ENCODE results near the gene EEF1G.

The EEF1G gene

GRCh38 chr11:62605467-62605866 is 31.8 kb upstream of the EEF1G start:
- intact Hi-C loops (cut with DNase I), result no loop called here
- no peak for DNase-seq

GRCh38 chr11:62604460-62605120 is 30.9 kb upstream of the EEF1G start:
- peak in 7 of 42 donors; percentile 25 to 51 (median 33) for DNase-seq
- intact Hi-C loops (cut with DNase I), result no loop called here

- intact Hi-C loops (cut with DNase I), result no loop called here
- no peak for DNase-seq
Measured at GRCh38 chr11:62603776-62604299, 30.1 kb upstream of the EEF1G start.

- intact Hi-C loops (cut with DNase I), result no loop called here
- DNase-seq, result peak in 1 of 42 donors; percentile 22
Measured at GRCh38 chr11:62603072-62603408, 29.3 kb upstream of the EEF1G start.

- intact Hi-C loops (cut with DNase I), result no loop called here
Measured at GRCh38 chr11:62602141-62603071, 28.7 kb upstream of the EEF1G start.

GRCh38 chr11:62601372-62602140 is 27.9 kb upstream of the EEF1G start, which contains the start of gene MTA2:
Gene MTA2 (minus strand): TSS chr11:62601865. CDS start chr11:62601450, 415 bp downstream.
- peak; percentile 88 to 99 (median 96) for DNase-seq
- intact Hi-C loops (cut with DNase I), result no loop called here

More at GRCh38 chr11:62602141-62603071, 28.7 kb upstream of the EEF1G start:
- DNase-seq, result peak; percentile 22 to 88 (median 69)

GRCh38 chr11:62601122-62601371 is 27.4 kb upstream of the EEF1G start:
- intact Hi-C loops (cut with DNase I), result no loop called here
- peak in 22 of 42 donors; percentile 32 to 73 (median 52) for DNase-seq

GRCh38 chr11:62600367-62601121 is 26.9 kb upstream of the EEF1G start:
- intact Hi-C loops (cut with DNase I), result no loop called here
- DNase-seq, result no peak

- no peak for DNase-seq
- intact Hi-C loops (cut with DNase I), result loop anchor here (10.0 kb wide), 1 partner anchor 235 kb away; the partner anchor contains the start of genes STX5, TEX54 and WDR74
Measured at GRCh38 chr11:62599901-62600300, 26.2 kb upstream of the EEF1G start.

GRCh38 chr11:62599069-62599696 is 25.5 kb upstream of the EEF1G start:
- DNase-seq, result peak; percentile 63 to 94 (median 86)
- intact Hi-C loops (cut with DNase I), result loop anchor here (10.0 kb wide), 1 partner anchor 236 kb away; the partner anchor contains the start of genes STX5, TEX54 and WDR74

GRCh38 chr11:62595124-62595523 is 21.4 kb upstream of the EEF1G start:
- intact Hi-C loops (cut with DNase I), result loop anchor here (10.0 kb wide), 1 partner anchor 240 kb away; the partner anchor contains the start of genes STX5, TEX54 and WDR74
- DNase-seq, result no peak

GRCh38 chr11:62593434-62594044 is 19.8 kb upstream of the EEF1G start:
- DNase-seq, result peak; percentile 72 to 92 (median 82)
- intact Hi-C loops (cut with DNase I), result loop anchor here (5.0 to 10.0 kb wide), 2 partner anchors 84 to 241 kb away; partner anchors contain the start of genes STX5, TEX54, UBXN1 and WDR74

- peak in 36 of 42 donors; percentile 30 to 80 (median 59) for DNase-seq
- intact Hi-C loops (cut with DNase I), result loop anchor here (5.0 to 10.0 kb wide), 2 partner anchors 84 to 242 kb away; partner anchors contain the start of genes STX5, TEX54, UBXN1 and WDR74
Measured at GRCh38 chr11:62592989-62593421, 19.3 kb upstream of the EEF1G start.

- intact Hi-C loops (cut with DNase I), result loop anchor here (5.0 to 10.0 kb wide), 2 partner anchors 85 to 243 kb away; partner anchors contain the start of genes STX5, TEX54, UBXN1 and WDR74
- no peak for DNase-seq
Measured at GRCh38 chr11:62592146-62592815, 18.6 kb upstream of the EEF1G start.

GRCh38 chr11:62591448-62592145 is 17.9 kb upstream of the EEF1G start, which contains the start of gene TUT1:
Gene TUT1 (minus strand): TSS chr11:62591523. CDS start chr11:62591485, 38 bp downstream.
- intact Hi-C loops (cut with DNase I), result loop anchor here (5.0 to 10.0 kb wide), 2 partner anchors 86 to 243 kb away; partner anchors contain the start of genes STX5, TEX54, UBXN1 and WDR74
- DNase-seq, result peak; percentile 90 to 99 (median 97)

Data from head of caudate nucleus (tissue), 42 donors.